Fibroblast of lung (primary cell): Measurements from ENCODE around the gene TREML4.

Source experiments
- EZH2 ChIP-seq: IDR thresholded peaks from 2 replicates; pipeline ENCODE4 v1.5.1; 2012; ENCODE audit warnings: low read length, control low read depth, mild to moderate bottlenecking; ENCODE audit errors: missing control alignments
- TF ChIP-seq, protein P1 (sequence below), 2 donors: IDR thresholded peaks in 1 of 2; conservative IDR thresholded peaks in 1 of 2; 1 replicate in 1 of 2; 2 replicates in 1 of 2; pipeline ENCODE4 v1.5.1; 2011 to 2012; ENCODE audit warnings: low read length in 2 of 2, control low read depth in 1 of 2, inconsistent platforms in 1 of 2, low read depth in 1 of 2, mild to moderate bottlenecking in 1 of 2

GRCh38 chr6:41222513-41222912 is 5.6 kb upstream of the TREML4 start:
- TF ChIP-seq, protein P1, sequence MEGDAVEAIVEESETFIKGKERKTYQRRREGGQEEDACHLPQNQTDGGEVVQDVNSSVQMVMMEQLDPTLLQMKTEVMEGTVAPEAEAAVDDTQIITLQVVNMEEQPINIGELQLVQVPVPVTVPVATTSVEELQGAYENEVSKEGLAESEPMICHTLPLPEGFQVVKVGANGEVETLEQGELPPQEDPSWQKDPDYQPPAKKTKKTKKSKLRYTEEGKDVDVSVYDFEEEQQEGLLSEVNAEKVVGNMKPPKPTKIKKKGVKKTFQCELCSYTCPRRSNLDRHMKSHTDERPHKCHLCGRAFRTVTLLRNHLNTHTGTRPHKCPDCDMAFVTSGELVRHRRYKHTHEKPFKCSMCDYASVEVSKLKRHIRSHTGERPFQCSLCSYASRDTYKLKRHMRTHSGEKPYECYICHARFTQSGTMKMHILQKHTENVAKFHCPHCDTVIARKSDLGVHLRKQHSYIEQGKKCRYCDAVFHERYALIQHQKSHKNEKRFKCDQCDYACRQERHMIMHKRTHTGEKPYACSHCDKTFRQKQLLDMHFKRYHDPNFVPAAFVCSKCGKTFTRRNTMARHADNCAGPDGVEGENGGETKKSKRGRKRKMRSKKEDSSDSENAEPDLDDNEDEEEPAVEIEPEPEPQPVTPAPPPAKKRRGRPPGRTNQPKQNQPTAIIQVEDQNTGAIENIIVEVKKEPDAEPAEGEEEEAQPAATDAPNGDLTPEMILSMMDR (conservative IDR thresholded peaks at IDR 0.05 in 1 of 2, IDR thresholded peaks at IDR 0.05 in 1 of 2; ENCODE audit: low read depth in 1 of 2, low read length in 2 of 2) = no peak
- TF ChIP-seq EZH2 = no peak
